HG03066 (cell line): ENCODE results near the gene KCMF1.

Experiments used
- ATAC-seq: cut with Tn5 transposase; IDR thresholded peaks from one replicate; pipeline ENCODE4 v1.9.1; 2021; ENCODE audit warnings: low read depth; ENCODE audit not compliant: unreplicated experiment

The KCMF1 gene

GRCh38 chr2:84972932-84973331 is 2.0 kb downstream of the KCMF1 start:
- no peak for ATAC-seq

DNA sequence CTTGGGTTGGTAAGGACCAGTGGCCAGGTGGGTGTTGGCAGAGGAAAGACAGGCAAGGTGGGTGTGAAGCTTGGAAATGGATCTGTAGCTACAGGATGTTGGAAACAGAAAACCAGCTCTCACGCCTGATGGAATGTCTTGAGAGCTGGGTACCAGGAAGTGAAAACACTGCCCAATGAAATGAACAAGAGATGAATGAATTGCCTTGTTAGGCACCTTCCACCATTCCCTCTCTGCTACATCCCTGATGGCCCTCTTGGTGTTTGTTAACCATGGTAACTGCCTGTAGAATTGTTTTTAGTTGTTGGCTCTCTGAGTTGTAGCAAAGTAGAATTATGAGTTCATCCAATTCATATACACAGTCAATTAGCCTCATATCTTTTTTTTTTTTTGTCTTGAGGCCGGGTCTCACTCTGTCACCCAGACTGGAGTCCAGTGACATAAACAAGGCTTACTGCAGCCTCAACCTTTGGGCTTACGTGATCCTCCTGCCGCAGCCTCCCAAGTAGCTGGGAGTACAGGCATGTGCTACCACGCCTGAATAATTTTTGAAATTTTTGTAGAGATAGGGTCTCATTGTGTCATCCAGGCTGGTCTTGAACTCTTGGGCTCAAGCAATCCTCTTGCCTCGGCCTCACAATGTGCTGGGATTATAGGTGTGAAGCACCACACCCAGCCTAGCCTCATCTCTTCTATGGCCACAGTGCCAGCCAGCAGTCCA is 9.5 kb downstream of the KCMF1 start:
- ATAC-seq = no peak

GRCh38 chr2:84986018-84986417 is 15.1 kb downstream of the KCMF1 start:
- ATAC-seq = no peak

DNA sequence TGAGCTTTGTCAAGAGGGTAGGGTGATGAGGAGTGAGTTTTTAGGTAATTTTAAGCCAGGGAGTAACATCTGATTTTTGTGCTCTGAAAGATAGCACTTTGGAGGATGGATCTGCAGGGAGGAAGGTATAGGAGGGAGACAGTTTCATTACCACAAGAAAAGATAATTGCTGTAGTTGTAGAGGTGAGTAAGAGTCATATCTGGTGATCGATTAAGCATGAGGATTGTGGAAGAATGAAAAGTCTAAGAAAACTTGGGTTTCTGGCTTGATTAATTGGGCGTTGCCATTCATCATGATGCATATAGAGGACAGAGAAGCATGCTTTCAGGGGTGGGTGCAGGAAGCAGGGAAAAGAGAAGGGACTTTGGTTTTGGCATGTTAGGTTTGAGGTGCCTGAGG is 18.5 kb downstream of the KCMF1 start:
- ATAC-seq = no peak

DNA sequence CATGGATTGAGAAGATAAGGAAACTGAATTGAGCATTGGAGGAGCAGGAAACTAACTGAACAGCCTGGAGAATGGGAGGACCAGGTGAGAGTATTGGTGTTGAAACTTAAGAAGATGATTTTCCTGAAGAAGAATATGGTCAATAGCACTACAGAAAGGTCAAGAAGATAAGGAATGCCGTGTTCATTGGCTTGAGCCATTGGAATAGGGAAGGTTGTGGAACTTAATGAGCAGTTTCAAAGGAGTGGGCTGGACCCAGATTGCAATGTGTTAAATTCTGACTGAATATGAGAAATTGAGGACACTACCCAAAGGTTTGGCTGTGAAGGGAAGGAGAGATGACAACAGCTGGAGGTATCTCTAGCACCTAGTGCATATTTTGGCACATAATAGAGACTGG is 19.0 kb downstream of the KCMF1 start:
- no peak for ATAC-seq

GRCh38 chr2:84991404-84992160 is 20.6 kb downstream of the KCMF1 start:
- no peak for ATAC-seq

- ATAC-seq = no peak
Measured at GRCh38 chr2:84995826-84996225, 24.9 kb downstream of the KCMF1 start.

- no peak for ATAC-seq
Measured at GRCh38 chr2:84996909-84997308, 25.9 kb downstream of the KCMF1 start.

- peak; percentile 52 for ATAC-seq
Measured at GRCh38 chr2:84999553-84999955, 28.6 kb downstream of the KCMF1 start.

DNA sequence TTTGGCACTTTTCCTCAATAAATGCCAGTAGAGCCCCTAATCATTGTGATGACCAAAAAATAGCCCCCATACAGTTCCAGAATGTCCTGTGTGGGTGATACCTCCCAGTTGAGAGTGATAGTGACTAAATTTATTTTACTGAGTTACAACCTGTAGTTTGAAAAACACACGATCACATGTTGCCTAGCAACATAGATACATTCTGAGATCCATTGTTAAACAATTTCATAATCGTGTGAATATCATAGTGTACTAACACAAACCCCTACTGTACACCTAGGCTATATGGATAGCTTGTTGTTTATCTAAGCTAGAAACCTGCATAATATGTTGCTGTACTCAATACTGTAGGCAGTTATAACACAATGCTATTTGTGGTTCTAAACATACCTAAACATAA is 30.6 kb downstream of the KCMF1 start:
- no peak for ATAC-seq

DNA sequence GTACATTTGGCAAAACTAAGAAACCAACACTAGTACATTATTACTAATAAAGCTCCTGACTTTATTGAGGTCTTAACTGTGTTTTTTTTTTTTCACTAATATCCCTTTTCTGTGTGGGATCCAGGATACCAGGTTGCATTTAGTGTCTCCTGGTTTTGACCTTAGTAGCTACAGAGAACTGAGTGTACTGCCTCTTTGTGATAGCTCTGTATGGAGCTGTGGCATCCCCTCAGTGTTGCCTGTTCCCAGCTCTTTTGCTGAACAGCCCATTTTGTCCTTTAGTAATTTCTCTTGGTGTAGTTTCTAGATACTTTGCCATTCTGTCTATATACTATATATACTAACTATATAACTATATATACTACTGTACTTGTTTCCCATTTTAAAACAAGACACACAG is 31.6 kb downstream of the KCMF1 start:
- no peak for ATAC-seq

DNA sequence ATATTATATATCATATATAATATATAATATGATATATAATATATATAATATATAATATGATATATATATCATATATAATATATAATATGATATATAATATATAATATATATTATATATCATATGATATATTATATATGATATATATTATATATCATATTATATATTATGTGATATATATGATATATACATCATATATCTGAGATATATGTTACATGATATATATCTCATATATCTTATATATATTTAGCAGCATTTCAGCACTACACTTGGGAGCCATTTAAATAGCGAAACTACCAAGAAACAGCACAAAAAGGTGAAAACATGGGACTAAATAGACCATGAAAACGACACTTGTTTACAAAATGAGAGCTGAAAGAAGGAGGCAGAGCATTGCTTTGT is 37.3 kb downstream of the KCMF1 start:
- ATAC-seq = no peak

DNA sequence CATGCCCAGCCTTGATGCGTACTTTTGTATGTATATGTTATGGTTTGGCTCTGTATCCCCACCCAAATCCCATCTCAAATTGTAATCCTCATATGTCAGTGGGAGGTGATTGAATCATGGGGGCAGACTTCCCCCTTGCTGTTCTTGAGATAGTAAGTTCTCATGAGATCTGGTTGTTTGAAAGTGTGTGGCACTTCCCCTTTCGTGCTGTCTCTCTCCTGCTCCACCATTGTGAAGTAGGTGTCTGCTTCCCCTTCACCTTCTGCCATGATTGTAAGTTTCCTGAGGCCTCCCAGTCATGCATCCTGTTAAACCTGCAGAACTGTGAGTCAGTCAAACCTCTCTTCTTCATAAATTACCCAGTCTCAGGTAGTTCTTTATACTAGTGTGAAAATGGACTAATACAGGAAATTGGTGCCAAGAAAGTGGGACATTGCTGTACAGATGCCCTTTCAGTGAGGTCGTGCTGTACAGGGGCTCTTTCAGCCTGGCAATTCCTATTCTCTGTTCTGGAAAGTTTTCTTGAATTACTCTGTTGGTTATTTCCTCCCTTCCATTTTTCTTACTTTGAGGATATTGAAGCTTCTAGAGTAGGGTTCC is 38.2 kb downstream of the KCMF1 start:
- ATAC-seq = no peak

DNA sequence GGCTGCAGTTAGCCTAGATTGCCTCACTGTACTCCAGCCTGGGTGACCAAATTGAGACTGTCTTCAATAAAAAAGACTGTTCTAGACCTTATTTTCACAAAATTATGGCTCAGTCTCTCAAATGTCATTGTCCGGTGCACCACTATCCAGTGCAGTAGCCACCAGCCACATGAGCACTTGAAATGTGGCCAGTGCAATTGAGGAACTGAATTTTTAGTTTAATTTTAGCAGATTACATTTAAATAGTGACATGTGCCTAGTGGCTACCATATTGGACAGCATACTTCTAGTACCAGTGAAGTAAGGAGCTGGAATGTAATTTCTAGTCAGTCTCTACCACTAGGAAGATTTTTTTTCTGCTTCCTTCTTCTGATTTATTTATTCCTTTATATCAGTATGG is 39.4 kb downstream of the KCMF1 start:
- no peak for ATAC-seq

DNA sequence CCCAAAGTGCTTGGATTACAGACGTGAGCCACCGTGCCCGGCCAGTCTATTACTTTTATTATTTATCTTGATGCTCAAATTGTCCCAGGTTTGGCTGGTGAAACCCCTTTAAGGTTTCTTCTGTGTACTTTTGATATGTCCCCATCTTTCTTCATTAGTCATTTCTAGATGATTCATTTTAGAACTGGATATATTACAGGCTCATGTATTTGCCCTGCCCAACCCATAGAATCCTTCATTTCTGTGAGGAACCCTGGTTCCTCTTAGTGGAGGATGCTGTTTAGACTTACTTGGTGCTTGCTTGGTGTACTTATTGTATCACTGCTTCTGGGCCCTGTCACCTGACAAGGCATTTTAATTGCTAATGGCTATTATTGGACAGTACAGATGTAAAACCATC is 40.1 kb downstream of the KCMF1 start:
- no peak for ATAC-seq

GRCh38 chr2:85011747-85012146 is 40.8 kb downstream of the KCMF1 start:
- no peak for ATAC-seq

- no peak for ATAC-seq
Measured at GRCh38 chr2:85012431-85012830, 41.5 kb downstream of the KCMF1 start.

GRCh38 chr2:85012855-85013254 is 41.9 kb downstream of the KCMF1 start:
- no peak for ATAC-seq

DNA sequence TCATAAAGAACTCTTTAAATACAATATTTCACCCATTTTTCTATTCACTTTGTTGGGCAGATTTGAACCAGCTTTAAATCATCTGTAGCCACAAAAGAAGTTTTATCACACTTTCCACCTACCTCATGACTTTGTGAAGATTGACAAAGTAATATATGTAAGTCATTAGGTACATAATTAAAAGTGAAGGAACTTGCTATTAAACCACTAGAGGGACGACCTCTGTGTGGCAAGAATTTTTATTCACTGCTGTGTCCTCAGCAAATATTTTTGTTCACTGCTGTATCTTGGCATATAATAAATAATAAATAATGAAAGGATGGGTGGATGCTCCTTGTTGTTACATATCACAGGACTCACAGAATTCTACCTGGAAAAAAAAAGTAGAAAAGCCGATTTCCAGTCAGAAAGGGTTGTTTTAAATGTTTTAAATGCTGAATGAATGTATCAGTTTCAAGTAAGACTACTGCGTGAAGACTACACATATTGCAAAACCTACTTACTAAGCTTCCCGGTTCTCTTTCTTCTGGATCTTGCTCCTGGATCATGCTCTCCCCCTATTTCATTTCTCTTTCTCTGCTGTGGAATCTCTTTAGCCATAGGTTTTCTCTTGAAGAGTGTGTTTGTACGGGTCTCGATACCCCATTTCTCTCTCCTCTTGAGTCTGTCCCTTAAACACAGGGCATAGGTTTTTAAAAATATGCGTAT is 44.8 kb downstream of the KCMF1 start:
- no peak for ATAC-seq

GRCh38 chr2:85016446-85016845 is 45.5 kb downstream of the KCMF1 start:
- no peak for ATAC-seq

GRCh38 chr2:85017411-85018048 is 46.6 kb downstream of the KCMF1 start:
- no peak for ATAC-seq
